GM19023 (cell line): ENCODE measurements around the gene XRN2.

ENCODE experiments used
- ATAC-seq: cut with Tn5 transposase; IDR thresholded peaks from one replicate; pipeline ENCODE4 v1.9.1; 2021; ENCODE audit warnings: mild to moderate bottlenecking, moderate library complexity; ENCODE audit not compliant: unreplicated experiment

The XRN2 gene

DNA sequence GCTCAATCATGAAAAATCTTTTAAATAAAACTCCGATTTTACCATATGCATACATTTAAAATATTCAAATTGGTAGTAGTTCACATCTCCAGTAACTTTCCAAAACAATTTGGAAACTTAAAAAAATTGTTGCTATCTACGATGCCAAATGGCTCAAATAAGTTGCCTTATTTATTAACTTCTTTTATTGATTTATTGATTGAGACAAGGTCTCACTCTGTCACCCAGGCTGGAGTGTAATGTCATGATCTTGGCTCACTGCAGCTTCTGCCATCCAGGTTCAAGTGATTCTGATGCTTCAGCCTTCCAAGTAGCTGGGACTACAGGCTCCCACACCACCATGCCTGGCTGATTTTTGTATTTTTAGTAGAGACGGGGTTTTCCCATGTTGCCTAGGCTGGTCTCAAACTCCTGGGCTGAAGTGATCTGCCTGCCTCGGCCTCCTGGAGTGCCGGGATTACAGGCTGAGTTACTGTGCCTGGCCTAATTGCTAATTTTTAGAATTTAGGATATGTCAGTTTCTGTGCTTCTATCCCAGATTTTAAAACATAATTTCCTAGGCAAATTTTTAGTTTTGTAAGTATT, 81.3 kb downstream of the XRN2 start:
- no peak for ATAC-seq

DNA sequence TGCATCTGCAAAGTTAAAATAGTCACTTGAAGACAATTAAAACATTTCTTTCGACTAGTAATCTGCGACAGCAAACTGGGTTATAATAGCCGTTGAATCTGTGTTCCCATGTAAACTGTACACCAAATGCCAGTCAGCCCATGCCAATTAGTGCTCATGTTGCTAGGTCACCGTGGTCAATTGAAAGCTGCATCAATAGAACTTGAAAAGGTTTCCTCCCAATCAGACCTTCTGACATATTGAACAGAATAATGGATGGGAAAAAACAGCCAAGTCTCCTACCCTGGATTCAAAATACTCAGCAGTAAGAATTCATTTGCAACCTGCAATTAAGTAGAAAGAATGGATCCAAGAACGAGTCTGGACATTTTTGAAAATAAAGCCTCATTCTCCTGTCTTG, 83.0 kb downstream of the XRN2 start:
- ATAC-seq = no peak

DNA sequence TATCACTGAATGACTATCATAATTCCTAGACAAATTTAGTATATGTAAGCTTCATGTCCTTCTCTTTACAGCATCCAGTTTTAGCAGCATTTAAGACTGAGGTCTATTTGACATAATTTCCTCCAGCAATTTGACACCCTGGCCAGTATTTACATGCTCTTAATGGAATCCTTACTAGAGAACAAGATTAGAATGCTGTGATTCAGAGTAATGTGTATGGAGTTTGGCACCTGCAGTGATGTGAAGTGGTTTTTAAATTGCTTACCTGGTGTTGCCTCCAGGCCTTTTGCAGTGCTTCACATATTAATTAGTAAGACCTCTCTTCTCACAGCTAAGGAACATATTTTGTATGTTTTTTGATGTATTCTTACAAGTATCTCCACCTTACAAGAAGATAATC, 84.4 kb downstream of the XRN2 start:
- ATAC-seq = no peak

DNA sequence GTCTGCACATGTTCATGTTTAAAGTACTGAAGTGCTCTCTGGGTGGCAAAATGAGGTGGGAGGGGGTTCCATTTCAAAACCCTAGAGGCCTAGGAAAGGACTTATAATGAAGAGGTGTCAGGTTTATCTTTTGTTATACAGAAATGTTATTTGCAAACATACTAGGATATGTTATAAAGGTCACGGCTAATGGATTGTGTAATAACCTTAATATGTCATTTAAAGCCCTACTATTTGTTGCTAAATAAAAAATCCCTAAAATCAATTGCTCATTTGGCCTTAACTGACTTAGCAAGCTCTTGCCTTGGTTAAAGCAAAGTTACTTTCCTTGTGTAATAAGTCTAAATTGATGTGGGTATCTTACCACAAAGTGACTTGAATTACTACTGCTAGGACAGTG, 85.4 kb downstream of the XRN2 start:
- ATAC-seq = no peak

DNA sequence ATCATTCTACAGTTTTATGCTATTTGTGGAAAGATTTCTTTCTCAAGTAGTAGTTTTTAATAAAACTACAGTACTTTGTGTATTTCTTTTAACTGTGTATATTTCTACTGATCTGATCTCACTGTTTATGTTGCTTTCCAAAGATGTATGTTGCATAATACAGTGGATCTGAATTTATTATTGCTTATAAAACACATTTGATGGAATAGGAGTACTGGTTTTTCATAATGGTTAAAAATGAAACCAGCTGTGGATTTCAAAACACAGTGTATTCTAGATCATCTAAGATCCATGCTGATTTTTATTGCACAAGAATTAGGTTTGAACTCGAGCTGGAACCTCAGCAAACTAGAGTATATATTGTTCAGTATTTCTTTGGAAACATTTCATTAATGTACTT, 86.2 kb downstream of the XRN2 start:
- ATAC-seq = no peak

DNA sequence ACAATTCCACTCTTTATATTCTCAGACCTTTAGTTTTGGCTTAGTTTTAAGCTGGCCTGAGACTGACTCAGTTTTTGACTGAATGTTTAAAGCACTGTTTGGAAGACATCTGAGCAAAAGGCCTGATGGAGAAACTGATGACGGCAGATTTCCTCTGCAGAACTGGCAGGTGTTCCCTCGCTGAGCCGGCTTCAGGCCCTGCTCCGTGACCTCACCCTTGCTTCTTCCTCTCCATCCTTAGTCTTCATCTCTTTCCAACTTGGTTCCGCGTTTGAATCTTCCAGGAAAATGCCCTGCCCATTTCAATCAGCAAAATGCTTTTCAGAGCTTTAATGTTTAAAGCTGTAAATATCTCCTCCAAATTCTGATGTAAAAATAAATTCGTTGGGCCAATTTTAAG, 87.6 kb downstream of the XRN2 start:
- no peak for ATAC-seq

DNA sequence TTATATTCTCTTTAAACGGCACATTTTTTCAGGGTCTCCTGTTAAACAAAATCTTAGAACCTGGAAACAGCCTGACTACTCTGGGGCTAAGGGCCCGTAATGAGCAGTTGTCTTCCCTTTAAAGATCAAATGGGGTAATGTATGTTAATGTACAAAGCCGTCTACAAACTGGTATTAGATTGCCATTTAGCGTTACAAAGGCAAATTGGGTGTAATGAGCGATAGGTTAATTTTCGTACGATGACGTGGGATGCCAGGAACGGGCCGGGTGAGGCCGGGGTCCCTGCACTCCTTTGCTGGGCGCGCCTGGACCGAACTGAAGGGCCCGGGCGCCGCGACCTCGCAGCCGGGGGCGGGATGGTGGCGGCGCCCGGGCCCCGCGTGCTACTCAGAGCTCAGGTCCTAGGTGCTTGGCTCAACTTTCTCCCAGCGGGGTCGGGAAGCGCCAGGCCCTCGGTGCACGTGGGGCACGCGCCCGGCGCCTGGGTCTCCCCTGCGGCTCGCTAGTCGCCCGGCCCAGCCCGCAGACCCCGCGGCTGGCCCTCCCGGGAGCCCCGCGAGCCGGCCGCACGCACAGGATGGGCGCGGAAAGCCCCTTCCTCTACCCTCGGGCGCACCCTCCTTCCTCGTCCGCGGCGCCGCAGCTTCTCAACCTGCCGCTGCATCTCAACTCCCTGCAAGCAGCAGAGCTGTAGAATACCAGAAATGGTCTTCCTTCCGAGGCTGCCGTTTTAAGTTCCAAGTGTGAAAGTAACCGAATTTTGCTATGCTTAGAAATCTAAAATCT, 88.2 kb downstream of the XRN2 start:
- no peak for ATAC-seq

DNA sequence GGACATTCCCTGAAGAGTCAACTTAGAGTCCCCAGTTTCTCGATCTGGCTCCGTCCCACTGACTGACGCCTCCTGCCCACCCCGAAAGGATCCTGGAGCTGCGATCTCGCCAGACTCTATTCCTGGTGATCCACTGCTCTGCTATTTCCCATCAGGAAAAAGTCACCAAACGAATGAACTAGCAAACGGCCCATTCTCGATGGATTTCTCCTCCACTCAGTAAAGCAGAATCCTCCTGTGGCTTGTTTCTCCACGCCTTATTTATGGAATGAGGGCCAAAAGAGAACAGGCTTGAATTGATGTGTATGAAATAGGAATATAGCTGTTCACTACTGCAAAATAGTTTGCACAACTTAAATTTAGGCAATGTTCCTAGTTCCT, 88.8 kb downstream of the XRN2 start:
- ATAC-seq = no peak

DNA sequence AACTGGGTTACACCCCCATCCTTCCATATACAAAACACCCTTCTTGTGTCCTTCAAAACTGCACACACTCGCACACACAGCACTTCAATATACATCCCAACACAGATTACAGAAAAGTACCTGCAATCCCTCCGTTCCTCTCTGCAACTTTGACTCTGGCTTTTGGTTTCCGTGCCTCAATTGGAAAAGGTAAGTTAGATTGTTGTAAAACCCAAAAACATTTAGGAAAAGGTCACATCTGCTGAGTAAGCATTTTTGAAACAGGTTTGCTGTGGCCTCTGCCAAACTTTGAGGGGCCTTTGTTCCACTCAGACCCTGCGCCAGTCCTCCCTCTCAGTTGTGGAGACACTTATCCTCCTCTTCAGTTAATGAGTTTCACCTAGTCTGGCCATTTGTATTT, 90.0 kb downstream of the XRN2 start:
- ATAC-seq = no peak

DNA sequence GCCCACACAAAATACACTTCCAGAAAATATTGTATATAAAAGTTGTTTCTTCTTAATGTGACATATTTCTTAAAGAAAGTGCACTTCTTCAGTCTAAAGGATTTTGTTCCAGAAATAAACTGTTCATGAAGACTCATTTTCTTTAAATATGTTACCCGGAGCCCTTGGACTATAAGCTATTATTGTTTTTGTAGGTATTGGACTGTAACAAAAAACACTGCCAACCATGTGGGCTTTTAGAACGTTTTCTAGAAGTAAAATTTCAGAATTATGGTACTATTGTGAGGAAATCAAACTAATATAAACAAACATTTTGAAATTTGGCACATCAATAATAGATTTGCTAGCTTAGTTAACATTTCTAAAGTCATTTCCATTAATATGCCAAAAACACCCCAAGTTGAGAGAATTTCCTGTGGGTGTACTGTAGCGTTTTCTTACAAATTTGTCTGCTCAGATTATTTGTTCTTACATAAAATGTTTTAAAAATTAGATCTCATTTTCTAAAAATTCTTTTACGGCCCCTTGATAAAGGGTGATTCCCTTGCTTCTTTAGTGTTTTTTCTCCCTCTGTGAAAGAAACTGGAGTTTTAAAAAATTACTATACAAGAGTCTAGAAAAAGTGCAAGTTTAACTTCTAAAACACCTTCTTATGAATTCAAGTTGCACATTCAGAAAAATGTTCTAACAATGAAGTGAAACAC, 90.8 kb downstream of the XRN2 start:
- no peak for ATAC-seq

DNA sequence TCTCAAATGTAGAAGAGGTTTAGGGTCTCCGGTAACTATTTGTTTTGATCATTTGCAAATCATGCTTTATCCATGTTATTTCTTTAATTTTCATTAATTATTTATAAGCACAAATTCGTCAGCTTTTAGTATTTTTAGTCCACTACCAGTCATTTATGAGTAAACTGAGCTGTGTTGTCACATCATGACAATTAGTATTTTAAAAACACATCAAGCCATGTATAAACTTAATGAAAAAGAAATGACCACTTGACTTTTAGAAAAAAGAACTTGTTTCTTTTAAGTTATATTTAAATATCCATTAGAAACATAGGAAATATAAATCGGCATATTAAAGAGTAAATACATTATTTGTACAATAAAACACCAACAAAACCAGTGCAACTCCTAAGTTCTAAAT, 91.4 kb downstream of the XRN2 start:
- ATAC-seq = no peak

DNA sequence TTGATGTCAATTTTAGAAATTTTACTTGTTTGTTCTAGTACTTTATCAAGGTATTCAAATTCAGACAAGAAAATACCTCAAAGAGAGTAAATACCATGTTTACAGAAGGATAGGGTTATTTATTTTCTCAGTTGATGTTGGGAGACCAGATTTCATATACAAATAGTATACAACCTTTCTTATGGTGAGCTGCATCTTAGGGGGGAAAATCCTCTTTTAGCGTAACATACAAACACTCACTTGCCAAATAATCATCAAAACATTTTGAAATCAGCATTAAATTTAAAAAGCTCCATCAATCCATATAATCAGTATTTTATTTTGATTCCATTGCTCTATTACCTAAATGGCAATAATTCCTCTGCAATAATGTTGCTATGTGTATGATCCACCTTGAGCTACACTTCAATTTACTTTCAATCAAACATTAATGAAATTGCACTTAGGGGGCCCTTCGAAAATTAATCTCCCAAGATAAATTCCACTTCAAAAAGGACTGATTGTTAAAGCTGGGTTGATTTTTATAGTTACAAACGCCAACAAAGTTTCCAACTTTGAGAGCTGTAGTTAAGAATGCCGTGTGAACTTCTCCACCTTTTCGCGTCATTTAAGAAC, 92.0 kb downstream of the XRN2 start:
- no peak for ATAC-seq

DNA sequence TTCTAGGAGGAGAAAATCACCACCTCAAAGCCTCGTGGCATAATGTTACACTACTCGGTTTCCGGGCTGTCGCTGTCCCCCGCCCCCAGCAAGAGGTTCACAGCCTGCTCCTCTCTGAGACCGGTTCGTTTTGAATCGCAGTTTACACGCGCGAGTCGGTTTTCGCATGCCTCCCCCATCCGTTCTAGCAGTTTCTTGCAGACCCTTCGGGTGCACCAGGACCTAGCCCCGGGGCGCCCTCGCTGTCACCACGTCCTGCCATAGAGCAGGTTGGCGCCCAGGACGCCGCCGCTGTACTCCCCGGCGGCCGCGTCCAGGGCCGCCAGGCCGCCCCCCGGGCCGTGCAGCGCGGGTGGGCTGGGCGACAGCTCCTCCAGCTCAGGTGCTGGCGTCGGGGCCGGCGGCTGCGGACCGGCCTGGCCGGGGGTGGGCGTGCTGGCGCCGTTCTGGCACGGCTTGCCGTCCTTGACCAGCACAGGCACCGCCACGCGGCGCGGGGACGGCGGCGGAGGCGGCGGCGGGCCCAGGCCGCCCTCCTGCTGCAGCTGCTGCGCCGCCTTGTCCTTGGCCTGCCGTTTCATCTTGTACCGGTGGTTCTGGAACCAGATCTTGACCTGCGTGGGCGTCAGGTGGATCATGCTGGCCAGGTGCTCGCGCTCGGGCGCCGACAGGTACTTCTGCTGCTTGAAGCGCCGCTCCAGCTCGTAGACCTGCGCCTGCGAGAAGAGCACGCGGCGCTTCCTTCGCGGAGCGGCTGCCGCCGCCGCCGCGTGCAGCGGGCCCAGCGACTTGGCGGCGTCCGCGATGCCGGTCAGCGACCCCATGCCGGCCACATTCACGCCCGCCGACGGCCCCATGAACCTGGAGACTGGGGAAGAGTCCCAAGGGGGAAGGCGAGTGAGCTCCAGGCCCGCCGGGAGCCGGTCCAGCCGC, 92.8 kb downstream of the XRN2 start:
- no peak for ATAC-seq

DNA sequence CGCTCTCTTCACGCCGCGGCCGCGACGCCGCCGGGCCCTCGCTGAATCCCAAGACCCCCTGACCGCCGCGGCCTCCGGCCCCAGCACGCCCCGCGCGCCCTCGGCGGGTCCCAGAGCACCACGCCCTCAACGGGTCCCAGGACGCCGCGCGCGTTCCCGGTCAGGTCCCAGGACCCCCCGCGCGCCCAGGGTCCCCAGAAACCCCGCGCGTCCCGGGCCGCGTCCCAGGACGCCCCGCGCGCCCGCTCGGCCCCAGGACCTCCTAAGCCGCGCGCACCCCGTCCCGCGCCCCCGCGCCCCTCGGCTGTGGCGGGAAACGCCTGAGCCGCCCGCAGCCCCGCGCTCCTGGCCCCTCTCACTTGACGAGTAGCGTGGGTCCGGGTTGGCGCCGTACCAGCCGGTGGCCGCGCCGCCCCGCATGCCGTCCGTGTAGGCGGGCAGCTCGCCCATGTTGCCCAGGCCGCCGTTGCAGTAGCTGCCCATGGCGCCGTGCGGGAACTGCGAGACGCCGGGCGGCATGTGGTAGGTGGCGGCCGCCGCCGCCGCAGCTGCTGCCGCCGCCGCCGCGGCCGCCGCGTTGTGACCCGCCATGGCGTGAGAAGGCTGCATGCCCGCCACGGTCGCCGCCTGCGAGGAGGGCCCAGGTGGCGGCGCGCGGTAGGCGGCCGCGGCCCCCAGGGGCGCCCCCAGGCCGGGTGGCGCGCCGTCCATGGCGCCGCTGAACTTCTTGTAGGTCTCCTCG, 93.6 kb downstream of the XRN2 start:
- no peak for ATAC-seq

DNA sequence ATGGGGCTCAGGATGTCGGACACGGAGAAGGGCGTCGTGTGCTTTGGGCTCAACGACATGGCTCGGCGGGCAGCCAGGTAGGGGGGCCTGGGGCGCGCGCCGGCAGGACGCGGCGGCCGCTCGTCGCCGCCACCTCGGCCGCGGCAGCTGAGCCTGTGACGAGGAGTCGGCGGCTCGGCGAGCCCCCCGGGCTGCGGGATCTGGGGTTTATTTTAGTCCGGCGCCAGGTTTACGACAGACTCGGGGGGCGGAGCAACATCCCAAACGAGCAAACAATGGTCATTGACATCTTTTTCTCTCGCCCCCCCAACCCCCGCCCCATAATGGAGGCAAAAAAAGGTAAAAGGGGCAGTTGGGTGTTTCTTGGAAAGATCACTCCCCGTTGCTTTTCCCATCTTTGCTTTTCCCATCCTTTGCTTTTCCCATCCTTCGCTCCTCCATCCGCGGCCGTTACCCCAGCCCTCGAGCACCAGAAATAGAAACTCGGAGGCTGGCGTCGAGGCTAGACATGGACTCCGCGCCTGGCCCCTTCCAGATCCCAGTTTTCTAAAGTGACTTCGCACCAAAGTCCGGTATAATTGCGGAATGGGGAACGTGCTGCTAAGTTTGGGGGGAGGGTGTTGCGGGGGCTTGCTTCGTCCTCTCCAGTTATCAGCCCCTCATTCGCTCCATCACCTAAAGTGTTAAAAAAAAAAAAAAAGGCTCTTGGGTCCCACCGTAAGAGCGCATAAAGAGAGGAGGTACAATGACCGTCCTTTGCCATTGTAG, 94.4 kb downstream of the XRN2 start, which contains the start of gene NKX2-4:
NKX2-4 (minus strand) TSS at position 186 of the 768 bp plus-strand sequence; CDS start at position 59, 127 bp downstream.
- ATAC-seq = no peak

DNA sequence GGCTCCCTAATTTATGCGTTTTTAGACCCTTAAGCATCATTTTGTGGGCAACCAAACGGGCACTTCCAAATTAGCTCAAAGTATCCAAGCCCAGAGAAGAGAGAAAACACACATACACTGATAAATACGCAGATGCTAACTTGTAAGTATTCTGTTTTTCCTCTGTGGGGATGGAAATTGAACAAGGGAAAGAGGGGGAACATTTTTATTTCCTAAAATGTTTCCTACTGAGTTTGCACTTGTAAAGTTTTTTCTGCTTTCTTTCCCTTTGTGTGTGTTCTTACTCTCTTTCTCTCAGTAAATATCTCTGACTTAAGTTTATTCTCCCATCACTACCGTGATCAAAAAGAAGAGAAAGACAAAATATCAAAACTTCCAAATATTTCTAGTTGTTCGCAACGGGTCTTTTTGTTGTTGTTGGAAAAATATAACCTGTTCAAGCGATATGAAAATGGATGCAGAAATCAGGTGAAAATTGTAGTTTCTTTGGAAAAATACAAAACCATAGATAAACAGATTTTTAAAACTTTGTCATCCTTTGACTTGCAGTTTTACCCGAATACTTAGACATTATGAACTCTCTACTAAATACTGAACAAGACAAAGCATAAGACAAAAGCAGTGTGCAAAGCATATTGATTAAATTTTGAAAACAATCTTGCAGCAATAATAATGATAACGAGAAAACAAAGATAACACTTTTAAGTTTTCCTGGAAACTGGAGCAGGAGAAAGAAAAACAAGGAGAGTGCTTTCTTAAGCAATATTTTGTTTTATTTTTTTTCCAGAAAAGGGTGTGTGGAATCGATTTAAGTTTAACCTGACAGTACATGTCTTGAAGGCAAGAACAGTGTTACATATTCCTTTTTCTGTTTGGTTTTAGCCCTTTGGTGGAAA, 95.2 kb downstream of the XRN2 start:
- ATAC-seq = no peak

DNA sequence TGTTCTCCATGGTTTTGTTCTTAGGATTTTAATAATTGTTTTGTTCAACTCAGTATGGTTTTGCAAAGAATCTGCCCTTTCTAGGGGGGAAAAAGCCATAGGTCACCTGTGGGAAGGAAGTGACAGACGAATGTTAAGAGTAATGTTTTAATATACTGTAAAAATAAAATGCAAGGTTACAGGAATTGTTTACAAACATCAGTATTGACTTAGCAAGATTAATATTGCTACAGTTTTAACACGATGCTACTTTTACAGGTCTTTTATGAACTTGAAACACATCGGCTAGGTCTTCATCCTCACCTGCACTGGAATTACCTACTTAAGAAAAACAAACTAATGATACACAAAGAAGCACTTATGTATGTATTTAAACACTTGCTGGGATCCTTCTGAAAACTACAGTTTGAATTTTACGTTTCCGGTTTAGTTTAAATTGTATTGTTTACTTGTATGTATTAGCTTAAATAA, 95.9 kb downstream of the XRN2 start:
- ATAC-seq = no peak

DNA sequence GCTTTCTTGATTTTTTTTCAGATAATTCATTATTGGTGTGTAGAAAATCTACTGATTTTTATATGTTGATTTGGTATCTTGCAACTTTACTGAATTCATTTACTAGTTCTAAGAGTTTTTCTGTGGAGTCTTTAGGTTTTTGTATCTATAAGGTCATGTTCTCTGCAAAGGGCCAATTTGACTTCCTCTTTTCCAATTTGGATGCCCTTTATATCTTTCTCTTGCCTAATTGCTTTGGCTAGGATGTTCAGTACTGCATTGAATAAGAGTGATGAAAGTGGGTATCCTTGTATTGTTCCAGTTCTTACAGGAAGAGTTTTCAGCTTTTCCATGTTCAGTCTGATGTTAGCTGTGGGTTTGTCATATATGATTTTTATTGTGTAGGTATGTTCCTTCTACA, 108.6 kb downstream of the XRN2 start:
- no peak for ATAC-seq
